Osteoblast (primary cell): ENCODE data around the gene ANKS1B. TPM values are rescaled to one million over a fixed set of nuclear protein-coding genes. Genes with fewer than 3 reads are reported as not detected.

Experiments
- DNase-seq: peaks from one replicate; pipeline ENCODE4 v3.0.0; 2011; ENCODE audit warnings: low spot score, mixed read lengths; ENCODE audit not compliant: insufficient read length; ENCODE audit errors: missing footprints
- H2AFZ ChIP-seq: 2 replicates; pipeline ENCODE4 v1.6.0; 2011; ENCODE audit warnings: mild to moderate bottlenecking, low read length
- H3K27ac ChIP-seq: 2 replicates; pipeline ENCODE4 v1.5.1; 2011; ENCODE audit warnings: mild to moderate bottlenecking, low read depth, low read length, moderate library complexity
- H3K27me3 ChIP-seq: 2 replicates; pipeline ENCODE4 v1.6.0; 2012; ENCODE audit warnings: mild to moderate bottlenecking, control low read depth, inconsistent platforms, low read length, moderate library complexity; ENCODE audit not compliant: insufficient read depth
- H3K36me3 ChIP-seq: 2 replicates; pipeline ENCODE4 v1.5.1; 2011; ENCODE audit warnings: mild to moderate bottlenecking, low read length, control low read depth, moderate library complexity; ENCODE audit not compliant: insufficient read depth
- H3K4me1 ChIP-seq: 2 replicates; pipeline ENCODE4 v1.5.1; 2011; ENCODE audit warnings: mild to moderate bottlenecking, low read length, control low read depth, moderate library complexity; ENCODE audit not compliant: insufficient read depth
- H3K4me2 ChIP-seq: 2 replicates; pipeline ENCODE4 v1.6.0; 2011; ENCODE audit warnings: mild to moderate bottlenecking, low read length; ENCODE audit not compliant: insufficient read depth
- H3K4me3 ChIP-seq: fragments of 200-600 bp; sonication (generic); 3 replicates; pipeline ENCODE4 v1.5.1; 2012; ENCODE audit warnings: mild to moderate bottlenecking, low read length, inconsistent platforms; ENCODE audit not compliant: insufficient read depth
- H3K79me2 ChIP-seq: 2 replicates; pipeline ENCODE4 v1.6.0; 2012; ENCODE audit warnings: mild to moderate bottlenecking, low read length, control low read depth, inconsistent platforms; ENCODE audit not compliant: insufficient read depth
- H3K9me3 ChIP-seq: 2 replicates; pipeline ENCODE4 v1.5.1; 2011; ENCODE audit warnings: low read depth, low read length, control low read depth
- H4K20me1 ChIP-seq: 2 replicates; pipeline ENCODE4 v1.6.0; 2012; ENCODE audit warnings: mild to moderate bottlenecking, low read length, control low read depth; ENCODE audit not compliant: insufficient read depth
- total RNA-seq: library from RNA; depleted of rRNA; stranded (reverse); fragments of >200 nt; gene quantifications from 2 replicates; pipeline ENCODE4 v1.2.3, GENCODE V29; 2012
- TF ChIP-seq, protein P1 (sequence below): IDR thresholded peaks from 2 replicates; pipeline ENCODE4 v1.5.1; 2011; ENCODE audit warnings: mild to moderate bottlenecking, low read depth, low read length, moderate library complexity; ENCODE audit errors: extremely low read depth

ANKS1B gene
- total RNA-seq, 1 donor: 2.2 TPM

DNA sequence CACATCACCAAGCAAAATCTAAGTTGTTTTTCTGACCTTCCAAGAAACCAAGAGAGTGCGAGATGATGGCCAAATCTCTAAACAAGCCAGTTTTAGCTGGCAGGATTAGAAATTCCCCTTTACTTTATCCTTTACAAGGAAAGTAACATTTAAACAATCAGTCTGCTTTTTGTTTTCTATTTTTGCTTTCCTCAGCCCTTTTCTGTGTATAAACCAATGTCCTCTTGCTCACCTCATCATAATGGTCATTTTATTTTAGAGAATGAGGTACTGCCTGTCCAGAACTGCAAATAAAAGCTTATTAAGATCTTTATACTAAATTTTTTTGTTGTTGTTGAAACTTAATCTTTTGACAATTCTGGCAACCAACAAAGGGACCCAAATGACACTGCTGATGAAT is 779.6 kb downstream of the ANKS1B start:
- no peaks in the 10 kb centered on the region for H4K20me1 ChIP-seq
- TF ChIP-seq, protein P1, sequence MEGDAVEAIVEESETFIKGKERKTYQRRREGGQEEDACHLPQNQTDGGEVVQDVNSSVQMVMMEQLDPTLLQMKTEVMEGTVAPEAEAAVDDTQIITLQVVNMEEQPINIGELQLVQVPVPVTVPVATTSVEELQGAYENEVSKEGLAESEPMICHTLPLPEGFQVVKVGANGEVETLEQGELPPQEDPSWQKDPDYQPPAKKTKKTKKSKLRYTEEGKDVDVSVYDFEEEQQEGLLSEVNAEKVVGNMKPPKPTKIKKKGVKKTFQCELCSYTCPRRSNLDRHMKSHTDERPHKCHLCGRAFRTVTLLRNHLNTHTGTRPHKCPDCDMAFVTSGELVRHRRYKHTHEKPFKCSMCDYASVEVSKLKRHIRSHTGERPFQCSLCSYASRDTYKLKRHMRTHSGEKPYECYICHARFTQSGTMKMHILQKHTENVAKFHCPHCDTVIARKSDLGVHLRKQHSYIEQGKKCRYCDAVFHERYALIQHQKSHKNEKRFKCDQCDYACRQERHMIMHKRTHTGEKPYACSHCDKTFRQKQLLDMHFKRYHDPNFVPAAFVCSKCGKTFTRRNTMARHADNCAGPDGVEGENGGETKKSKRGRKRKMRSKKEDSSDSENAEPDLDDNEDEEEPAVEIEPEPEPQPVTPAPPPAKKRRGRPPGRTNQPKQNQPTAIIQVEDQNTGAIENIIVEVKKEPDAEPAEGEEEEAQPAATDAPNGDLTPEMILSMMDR: no peak
- no peaks in the 10 kb centered on the region for H3K4me1 ChIP-seq
- H3K27ac ChIP-seq: no peak overlapping the region
- no peaks in the 10 kb centered on the region for H3K79me2 ChIP-seq
- H3K4me3 ChIP-seq: no peak overlapping the region
- no peaks in the 10 kb centered on the region for H3K9me3 ChIP-seq
- DNase-seq: no peak
- no peak overlapping the region for H3K4me2 ChIP-seq
- H3K27me3 ChIP-seq: no peaks in the 10 kb centered on the region
- no peak overlapping the region for H2AFZ ChIP-seq
- H3K36me3 ChIP-seq: no peaks in the 10 kb centered on the region

DNA sequence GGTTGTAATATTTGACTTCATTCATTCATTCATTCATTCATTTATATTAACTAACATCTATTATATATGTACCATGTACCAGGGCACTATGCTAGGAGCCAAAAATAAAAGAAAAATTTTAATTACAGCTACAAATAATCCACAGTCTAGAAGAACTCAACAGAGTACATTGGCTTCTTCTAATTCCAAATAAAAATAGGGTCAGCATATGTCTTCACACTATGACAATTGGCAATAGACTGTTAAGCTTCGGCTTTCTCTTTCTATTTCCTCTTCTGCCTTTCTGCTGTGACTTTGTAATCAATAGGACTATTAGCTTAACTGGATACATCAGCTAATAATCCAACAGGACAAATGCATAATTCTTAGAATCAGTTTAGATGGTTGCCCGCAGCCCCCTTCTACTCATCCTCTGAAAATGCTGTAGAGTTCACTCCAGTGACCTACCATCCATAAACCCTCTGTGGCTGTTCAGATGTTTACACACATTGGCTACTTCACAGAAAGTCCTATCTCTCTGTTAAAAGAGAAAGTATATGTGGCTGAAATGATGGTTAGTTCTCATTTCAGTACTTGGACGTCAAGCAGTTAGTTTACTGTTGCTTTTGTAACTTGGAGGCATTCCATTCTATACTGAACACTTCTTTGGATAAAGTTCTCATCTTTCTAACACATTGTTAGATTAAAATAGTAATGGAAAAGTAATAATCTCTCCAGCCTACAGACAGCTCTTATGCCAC is 782.7 kb downstream of the ANKS1B start:
- TF ChIP-seq, protein P1: no peak
- Histone ChIP-seq H3K4me2 (no peak overlapping the region), H3K4me3 (no peak overlapping the region), H4K20me1 (no peaks in the 10 kb centered on the region), H3K79me2 (no peaks in the 10 kb centered on the region), H3K9me3 (no peaks in the 10 kb centered on the region), H2AFZ (no peak overlapping the region), H3K27ac (no peak overlapping the region), H3K27me3 (no peaks in the 10 kb centered on the region), H3K4me1 (no peaks in the 10 kb centered on the region), H3K36me3 (no peaks in the 10 kb centered on the region)
- no peak for DNase-seq

DNA sequence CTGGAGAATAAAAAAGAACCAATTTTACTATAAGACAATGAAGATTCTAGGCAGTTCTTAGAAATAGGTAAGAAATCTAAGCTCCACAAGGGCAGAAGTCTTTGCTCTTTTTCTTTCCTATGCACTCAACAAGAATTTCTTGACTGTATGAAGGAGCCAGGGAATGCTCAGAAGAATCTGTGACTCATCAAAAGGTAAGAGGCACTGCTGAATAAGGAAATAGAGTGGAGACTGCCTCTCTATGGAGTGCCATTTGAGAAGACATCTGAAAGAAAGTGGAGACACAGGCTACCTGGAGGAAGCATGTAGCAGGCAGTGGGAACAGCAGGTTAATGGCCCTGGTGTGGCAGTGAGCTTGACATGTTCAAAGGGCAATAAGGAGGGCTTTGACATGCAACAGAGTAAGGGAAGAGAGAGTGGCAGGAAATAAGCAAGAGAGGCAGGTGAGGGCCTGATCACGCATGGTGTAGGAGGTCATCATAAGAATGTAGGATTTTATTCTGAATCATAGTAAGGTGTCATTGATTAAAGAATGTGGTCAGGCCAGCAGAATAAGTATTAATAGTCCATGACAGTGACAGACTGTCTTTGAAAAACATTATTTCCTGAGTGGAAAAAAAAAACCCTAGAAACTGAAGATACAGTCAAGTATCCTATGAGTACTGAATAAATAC is 783.9 kb downstream of the ANKS1B start:
- no peaks in the 10 kb centered on the region for H3K79me2 ChIP-seq
- TF ChIP-seq, protein P1: no peak
- no peak overlapping the region for H3K27ac ChIP-seq
- H3K4me3 ChIP-seq: no peak overlapping the region
- H3K4me1 ChIP-seq: no peaks in the 10 kb centered on the region
- H3K27me3 ChIP-seq: no peaks in the 10 kb centered on the region
- no peaks in the 10 kb centered on the region for H4K20me1 ChIP-seq
- no peaks in the 10 kb centered on the region for H3K36me3 ChIP-seq
- peak; percentile 3 for DNase-seq
- no peak overlapping the region for H3K4me2 ChIP-seq
- H2AFZ ChIP-seq: no peak overlapping the region
- H3K9me3 ChIP-seq: no peaks in the 10 kb centered on the region

DNA sequence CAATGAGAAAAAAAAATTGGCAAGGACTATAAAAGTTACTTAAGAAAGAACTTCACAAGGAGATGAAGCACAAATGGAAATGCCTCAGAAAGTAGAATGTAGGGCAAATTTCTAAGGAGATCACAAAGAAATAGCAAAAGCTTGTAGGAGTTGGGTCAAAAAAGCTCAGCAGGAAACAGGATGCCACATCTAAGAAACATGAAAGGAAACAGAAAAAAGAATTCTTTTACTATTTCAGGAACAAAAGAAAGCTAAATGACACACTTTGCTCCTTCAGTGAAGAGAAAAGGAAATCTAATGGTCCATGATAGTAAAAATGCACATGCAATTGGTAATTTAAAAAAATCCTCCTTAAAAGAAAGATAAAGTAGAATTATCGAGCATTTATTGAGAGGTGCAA is 789.3 kb downstream of the ANKS1B start:
- Histone ChIP-seq H3K4me1 (no peaks in the 10 kb centered on the region), H3K36me3 (no peaks in the 10 kb centered on the region), H4K20me1 (no peaks in the 10 kb centered on the region), H2AFZ (no peak overlapping the region), H3K4me3 (no peak overlapping the region), H3K27me3 (no peaks in the 10 kb centered on the region), H3K79me2 (no peaks in the 10 kb centered on the region), H3K4me2 (no peak overlapping the region), H3K27ac (no peak overlapping the region), H3K9me3 (no peaks in the 10 kb centered on the region)
- no peak for DNase-seq
- TF ChIP-seq, protein P1: no peak
